Activated CD8-positive, alpha-beta memory T cell treated with anti-CD3 and anti-CD28 coated beads for 36 hours (primary cell): ENCODE results near the gene WNT5B. TPM values are rescaled to one million over a fixed set of nuclear protein-coding genes. Genes with fewer than 3 reads are reported as not detected.

Experiments used
- CTCF ChIA-PET: fragments of 350-600 bp; sonication (Branson Sonifier 250); formaldehyde crosslinking; loops from one replicate; lab custom pipeline; 2021; ENCODE audit warnings: antibody characterized with exemption; lab: Charles Lee
- POLR2A ChIA-PET: fragments of 350-600 bp; sonication (Branson Sonifier 250); formaldehyde crosslinking; loops from one replicate; lab custom pipeline; 2021; ENCODE audit warnings: antibody characterized with exemption; lab: Charles Lee
- total RNA-seq, 2 experiments: library from RNA; stranded (reverse); gene quantifications; one replicate each; pipeline ENCODE4 v1.2.3, GENCODE V29; 2021

WNT5B gene
- total RNA-seq, 2 experiments from 2014 or later, result not detected

GRCh38 chr12:1661553-1662335, 32.7 kb downstream of the WNT5B start:
- POLR2A ChIA-PET, result interaction anchor here (0.6 to 1.6 kb wide), 3 partner anchors 20 to 134 kb away, joined by 3 to 4 read pairs (median 3); no protein-coding TSS in a partner anchor
- CTCF ChIA-PET, result interaction anchor here (0.6 to 17.4 kb wide), 4 partner anchors 9 to 130 kb away, joined by 3 to 195 read pairs (median 4); no protein-coding TSS in a partner anchor

- CTCF ChIA-PET, result no interaction called here
- POLR2A ChIA-PET, result no interaction called here
Measured at GRCh38 chr12:1662761-1663439, 33.9 kb downstream of the WNT5B start.

GRCh38 chr12:1663440-1664132, 34.6 kb downstream of the WNT5B start:
- POLR2A ChIA-PET, result no interaction called here
- CTCF ChIA-PET, result interaction anchor here (0.6 kb wide), 1 partner anchor 11 kb away, joined by 4 read pairs; no protein-coding TSS in a partner anchor

- ChIA-PET CTCF (interaction anchor here (0.9 to 1.0 kb wide), 2 partner anchors 13 to 126 kb away, joined by 4 read pairs; no protein-coding TSS in a partner anchor), POLR2A (no interaction called here)
Measured at GRCh38 chr12:1665366-1665765, 36.3 kb downstream of the WNT5B start.

DNA sequence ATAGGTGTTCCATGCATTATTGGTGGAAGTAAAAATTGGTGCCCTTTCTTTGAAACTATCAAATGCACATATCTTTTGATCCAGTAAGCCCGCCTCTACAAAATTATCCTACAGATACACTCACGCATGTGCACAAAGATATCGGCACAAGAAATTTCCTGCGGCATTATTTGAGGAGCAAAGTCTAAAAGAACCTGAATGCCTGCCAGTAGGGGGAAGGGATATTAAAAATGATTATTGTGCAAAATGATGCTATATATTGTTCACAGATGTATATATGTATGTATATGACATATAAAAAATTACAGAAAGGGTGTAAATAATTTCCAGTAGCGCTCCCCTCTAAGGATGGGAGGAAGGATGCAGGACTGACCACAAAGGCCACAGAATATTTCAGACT, 37.2 kb downstream of the WNT5B start:
- POLR2A ChIA-PET, result no interaction called here
- CTCF ChIA-PET, result interaction anchor here (0.8 kb wide), 1 partner anchor 23 kb away, joined by 3 read pairs; no protein-coding TSS in a partner anchor

DNA sequence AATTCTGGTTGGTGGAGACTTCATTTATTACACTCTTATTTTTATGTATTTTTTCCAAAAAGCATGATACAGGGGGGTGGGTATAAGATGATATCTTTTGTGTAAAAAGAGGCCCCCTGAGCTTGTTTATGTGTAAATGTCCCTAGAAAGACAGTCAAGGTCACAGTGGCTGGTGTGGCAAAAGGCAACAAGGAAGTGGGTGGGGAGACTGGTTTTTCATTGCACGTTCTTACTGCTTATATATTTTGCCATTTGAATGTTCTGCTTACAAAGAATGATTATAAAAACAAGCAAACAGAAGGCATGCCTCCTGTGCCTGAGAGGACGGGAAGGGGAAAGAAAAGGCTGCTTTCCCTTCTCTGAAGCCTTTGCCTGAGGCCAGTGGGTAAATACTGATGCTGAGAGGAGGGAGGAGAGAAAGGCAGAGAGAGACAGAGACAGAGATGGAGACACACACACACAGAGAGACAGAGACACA, 37.7 kb downstream of the WNT5B start:
- POLR2A ChIA-PET, result no interaction called here
- CTCF ChIA-PET, result interaction anchor here (0.8 to 1.0 kb wide), 2 partner anchors 22 to 125 kb away, joined by 3 read pairs; no protein-coding TSS in a partner anchor

DNA sequence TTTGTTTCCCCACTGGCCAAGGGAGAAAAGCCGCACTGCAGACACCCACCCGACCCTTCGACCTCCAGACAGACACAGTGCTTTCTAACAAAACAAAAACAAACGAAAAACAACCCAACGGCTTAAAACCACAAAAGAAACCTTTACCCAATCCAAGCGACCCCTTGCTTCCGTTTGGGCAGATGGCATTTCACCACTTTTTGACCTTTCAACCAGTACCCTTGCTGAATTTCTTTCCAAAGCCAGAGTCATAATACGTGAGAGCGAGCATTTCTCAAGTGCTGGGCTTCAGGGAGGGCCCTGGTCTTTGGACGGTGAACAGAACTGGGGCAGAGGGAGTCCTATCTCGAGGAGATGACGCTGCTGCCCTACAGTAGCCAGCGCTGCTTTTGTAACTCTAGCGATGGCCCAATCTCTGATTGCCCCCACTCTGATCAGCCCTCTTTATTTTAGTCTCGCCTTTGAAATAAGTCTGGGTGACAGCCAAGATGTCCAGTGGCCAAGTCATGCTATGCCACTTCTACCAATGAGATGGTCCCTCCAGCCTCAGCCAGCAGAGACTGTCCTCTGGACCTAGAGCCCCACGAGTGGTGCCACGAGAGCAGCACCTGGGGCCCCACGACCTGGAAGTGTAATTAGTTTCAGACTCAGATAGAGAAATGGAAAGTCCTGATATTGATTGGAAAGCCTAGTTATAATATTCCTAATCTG, 40.0 kb downstream of the WNT5B start:
- ChIA-PET CTCF (no interaction called here), POLR2A (no interaction called here)

- CTCF ChIA-PET, result interaction anchor here (0.7 to 1.0 kb wide), 2 partner anchors 9 to 16 kb away, joined by 3 read pairs; no protein-coding TSS in a partner anchor
- POLR2A ChIA-PET, result no interaction called here
Measured at GRCh38 chr12:1670358-1671268, 41.6 kb downstream of the WNT5B start.

GRCh38 chr12:1676043-1676442, 47.0 kb downstream of the WNT5B start:
- ChIA-PET POLR2A (no interaction called here), CTCF (no interaction called here)

- ChIA-PET CTCF (interaction anchor here (0.8 to 1.1 kb wide), 2 partner anchors 27 to 110 kb away, joined by 3 read pairs; no protein-coding TSS in a partner anchor), POLR2A (interaction anchor here (0.6 to 0.7 kb wide), 2 partner anchors 19 to 103 kb away, joined by 3 read pairs; no protein-coding TSS in a partner anchor)
Measured at GRCh38 chr12:1680804-1681492, 51.9 kb downstream of the WNT5B start.

- POLR2A ChIA-PET, result interaction anchor here (0.6 kb wide), 1 partner anchor 20 kb away, joined by 3 read pairs; no protein-coding TSS in a partner anchor
- CTCF ChIA-PET, result interaction anchor here (0.8 to 1.1 kb wide), 2 partner anchors 26 to 109 kb away, joined by 3 read pairs; no protein-coding TSS in a partner anchor
Measured at GRCh38 chr12:1681493-1681807, 52.4 kb downstream of the WNT5B start.

GRCh38 chr12:1688086-1688710, 59.2 kb downstream of the WNT5B start:
- ChIA-PET CTCF (interaction anchor here (1.3 to 1.5 kb wide), 2 partner anchors 22 to 102 kb away, joined by 3 read pairs; no protein-coding TSS in a partner anchor), POLR2A (interaction anchor here (0.6 kb wide), 1 partner anchor 28 kb away, joined by 4 read pairs; no protein-coding TSS in a partner anchor)

GRCh38 chr12:1690578-1691122, 61.6 kb downstream of the WNT5B start, which contains the start of gene ADIPOR2:
ADIPOR2 (plus strand) TSS chr12:1691070; CDS start chr12:1754344, 63,274 bp downstream.
- POLR2A ChIA-PET, result interaction anchor here (0.8 to 1.5 kb wide), 2 partner anchors 12 to 97 kb away, joined by 3 to 4 read pairs; no protein-coding TSS in a partner anchor
- CTCF ChIA-PET, result interaction anchor here (1.3 to 3.1 kb wide), 2 partner anchors 38 to 100 kb away, joined by 3 to 9 read pairs; no protein-coding TSS in a partner anchor

GRCh38 chr12:1691123-1692007, 62.3 kb downstream of the WNT5B start:
- ChIA-PET POLR2A (interaction anchor here (0.8 to 1.5 kb wide), 2 partner anchors 12 to 97 kb away, joined by 3 to 4 read pairs; no protein-coding TSS in a partner anchor), CTCF (interaction anchor here (1.3 to 3.1 kb wide), 2 partner anchors 38 to 100 kb away, joined by 3 to 9 read pairs; no protein-coding TSS in a partner anchor)
